ENCODE measurements around the gene SLC35B2. TPM values are rescaled to one million over a fixed set of nuclear protein-coding genes. Genes with fewer than 3 reads are reported as not detected.

SLC35B2 gene
- total RNA-seq, 1 donor from 2014 or later = 21.3 TPM

DNA sequence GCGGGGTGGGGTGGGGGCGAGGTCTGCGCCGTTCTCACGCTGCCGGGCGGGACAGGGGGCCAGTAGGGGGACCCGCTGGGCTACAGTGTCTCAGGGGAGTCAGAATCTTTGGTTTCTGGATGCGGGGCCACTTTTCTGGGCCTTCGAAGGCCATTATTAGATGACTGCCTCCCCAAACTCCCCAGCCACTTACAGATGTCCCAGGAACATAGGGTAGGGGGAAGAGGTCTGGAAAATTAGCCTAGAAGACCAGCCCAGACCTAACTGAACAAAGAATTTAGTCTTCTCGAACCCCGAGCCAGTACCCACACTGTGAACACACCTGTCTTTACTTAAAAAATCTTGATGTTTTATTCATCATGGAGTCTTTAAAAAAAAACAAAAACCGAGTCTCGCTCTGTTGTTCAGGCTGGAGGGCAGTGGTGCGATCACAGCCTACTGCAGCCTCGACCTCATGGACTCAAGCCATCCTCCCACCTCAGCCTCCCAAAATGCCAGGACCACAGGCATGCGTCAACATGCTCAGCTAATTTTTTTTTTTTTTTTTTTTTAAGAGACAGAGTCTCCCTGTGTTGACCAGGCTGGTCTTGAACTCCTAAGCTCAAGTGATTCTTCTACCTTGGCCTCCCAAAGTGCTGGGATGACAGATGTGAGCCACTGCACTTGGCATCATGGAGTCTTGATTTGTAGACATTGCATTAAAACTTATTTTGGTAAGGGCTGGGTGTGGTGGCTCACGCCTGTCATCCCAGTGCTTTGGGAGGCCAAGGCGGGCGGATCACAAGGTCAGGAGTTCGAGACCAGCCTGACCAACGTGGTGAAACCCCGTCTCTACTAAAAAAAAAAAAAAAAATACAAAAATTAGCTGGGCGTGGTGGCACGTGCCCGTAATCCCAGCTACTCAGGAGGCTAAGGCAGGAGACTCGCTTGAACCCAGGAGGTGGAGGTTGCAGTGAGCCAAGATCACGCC, 37.2 kb downstream of the SLC35B2 start:
- no peak for ATAC-seq
- intact Hi-C loops (cut with DNase I) = loop anchor here (10.0 kb wide), 1 partner anchor 445 kb away; the partner anchor contains the start of gene VEGFA

DNA sequence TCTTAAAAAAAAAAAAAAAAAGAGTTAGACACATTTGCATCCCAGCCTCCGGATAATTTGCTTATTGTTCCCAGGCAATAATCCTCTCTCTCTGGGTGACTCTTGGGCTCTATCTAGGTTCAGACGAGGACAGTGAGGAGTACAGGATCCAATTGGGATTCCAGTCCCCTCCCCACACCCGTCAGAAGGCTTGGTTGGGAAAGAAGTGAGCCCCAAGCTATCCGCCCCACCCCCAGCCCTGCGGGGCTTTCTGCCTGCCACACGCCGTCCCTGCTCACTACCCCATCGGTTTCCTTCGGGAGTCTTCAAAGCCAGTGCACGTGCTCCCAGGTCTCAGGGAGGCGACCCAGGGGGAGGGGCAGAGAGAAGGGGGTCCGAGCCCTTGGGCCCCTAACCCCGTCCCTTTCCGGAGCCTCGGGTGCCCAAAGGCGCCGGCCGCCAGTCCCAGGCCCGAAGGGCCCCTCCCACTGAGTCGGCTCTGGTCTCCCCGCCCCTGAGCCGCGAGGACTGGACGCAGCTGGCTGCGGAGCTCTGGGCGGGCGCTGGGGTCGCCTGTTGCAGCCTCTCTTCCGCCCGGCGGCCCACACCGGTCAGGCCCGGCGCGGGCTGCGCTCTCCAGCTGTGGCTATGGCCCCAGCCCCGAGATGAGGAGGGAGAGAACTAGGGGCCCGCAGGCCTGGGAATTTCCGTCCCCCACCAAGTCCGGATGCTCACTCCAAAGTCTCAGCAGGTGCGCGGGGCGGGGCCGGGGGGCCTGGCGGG, 38.1 kb downstream of the SLC35B2 start:
- intact Hi-C loops (cut with DNase I) = no loop called here
- ATAC-seq = peak; percentile 75
- DNase-seq (ENCODE audit: missing footprints) = peak; percentile 93

More for the DNA sequence above, 37.2 kb downstream of the SLC35B2 start:
- no peak for DNase-seq (ENCODE audit: missing footprints)

DNA sequence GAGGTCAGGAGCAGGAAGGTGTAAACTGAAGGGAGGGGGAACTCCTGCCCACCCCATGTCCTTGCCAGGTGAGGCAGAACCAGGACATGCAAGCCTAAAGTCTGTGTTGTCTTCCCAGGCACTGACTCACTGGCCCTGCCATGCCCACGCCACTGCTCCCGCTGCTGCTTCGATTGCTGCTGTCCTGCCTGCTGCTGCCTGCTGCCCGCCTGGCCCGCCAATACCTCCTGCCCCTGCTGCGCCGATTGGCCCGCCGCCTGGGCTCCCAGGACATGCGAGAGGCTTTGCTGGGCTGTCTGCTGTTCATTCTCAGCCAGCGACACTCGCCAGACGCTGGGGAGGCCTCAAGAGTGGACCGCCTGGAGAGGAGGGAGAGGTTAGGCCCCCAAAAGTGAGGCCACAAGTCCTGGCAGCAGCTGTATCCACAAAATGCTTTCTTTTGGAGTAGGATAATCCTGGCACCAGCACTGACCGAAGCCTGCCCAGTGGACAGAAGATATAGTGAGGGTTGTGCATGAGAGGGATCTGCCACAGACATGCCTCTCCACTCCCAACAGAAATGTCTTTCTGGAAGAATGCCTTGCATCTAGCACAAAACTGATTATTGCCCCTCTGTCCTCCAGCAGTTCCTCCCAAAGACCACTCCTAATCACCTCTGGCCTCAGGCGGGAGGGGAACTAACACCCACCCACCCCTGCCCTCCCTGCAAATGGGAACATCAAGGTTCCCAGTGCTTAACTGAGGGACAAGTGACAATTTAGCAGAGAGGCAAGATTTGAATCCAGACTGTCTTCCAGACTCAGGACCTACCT, 39.8 kb downstream of the SLC35B2 start:
- DNase-seq (ENCODE audit: missing footprints) (peak; percentile 85), ATAC-seq (peak; percentile 17)
- intact Hi-C loops (cut with DNase I) = no loop called here

DNA sequence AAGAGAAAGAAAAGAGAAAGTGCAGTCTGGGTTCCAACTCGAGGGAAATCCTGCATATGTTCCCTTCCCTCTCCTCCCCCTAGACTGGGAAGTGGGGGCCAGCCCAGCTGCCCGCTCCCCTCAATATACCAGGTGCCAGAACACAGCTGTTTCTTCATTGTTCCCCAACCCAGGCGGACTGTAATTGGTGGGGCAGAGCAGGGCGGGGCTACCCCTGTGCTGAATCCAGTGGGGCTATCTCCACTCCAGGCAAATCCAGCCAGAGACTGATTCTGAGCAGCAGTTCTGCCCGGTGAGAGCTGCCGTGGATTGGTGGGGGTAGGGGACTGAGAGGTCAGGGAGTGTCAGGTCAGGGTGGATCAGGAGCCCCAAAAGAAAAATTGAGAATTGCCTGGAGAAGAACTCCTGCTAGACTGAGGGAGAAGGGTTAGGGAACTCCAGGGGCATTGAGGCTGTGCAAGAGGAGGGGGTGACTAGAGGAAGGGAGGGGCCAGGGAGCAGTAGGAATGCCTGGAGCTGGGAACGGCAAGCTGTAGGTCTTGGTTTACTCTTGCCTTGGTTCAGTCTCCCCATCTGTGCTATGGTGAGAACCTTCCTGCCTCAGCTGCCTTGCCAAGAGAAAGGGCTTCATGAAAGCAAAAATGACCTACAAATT, 40.5 kb downstream of the SLC35B2 start, which contains the start of gene MYMX:
Gene MYMX, plus strand, starts transcription at position 250 of the 655 bp plus-strand sequence. CDS start 546 bp downstream, outside the sequence.
- peak; percentile 3 for ATAC-seq
- intact Hi-C loops (cut with DNase I) = no loop called here
- peak; percentile 66 for DNase-seq (ENCODE audit: missing footprints)

DNA sequence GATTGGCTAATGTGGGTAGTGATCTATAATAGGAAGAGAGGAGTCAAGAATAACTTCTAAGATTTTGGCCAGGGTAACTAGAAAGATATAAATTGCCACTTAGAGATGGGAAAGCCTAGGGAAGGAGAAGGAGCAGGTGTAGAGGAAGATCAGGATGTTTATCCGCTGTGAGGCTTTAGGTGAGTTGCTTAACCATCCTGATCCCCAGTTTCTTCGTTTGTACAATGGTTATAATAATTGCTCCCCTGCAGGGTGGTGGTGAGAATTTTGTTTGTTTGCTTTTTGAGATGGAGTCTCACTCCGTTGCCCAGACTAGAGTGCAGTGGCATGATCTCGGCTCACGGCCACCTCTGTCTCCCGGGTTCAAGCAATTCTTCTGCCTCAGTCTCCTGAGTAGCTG, 43.0 kb downstream of the SLC35B2 start:
- intact Hi-C loops (cut with DNase I) = no loop called here
- ATAC-seq = no peak

GRCh38 chr6:44211284-44211683, 46.0 kb downstream of the SLC35B2 start:
- no peak for ATAC-seq
- intact Hi-C loops (cut with DNase I) = no loop called here
- no peak for DNase-seq (ENCODE audit: missing footprints)

More for the DNA sequence above, 43.0 kb downstream of the SLC35B2 start:
- no peak for DNase-seq (ENCODE audit: missing footprints)

DNA sequence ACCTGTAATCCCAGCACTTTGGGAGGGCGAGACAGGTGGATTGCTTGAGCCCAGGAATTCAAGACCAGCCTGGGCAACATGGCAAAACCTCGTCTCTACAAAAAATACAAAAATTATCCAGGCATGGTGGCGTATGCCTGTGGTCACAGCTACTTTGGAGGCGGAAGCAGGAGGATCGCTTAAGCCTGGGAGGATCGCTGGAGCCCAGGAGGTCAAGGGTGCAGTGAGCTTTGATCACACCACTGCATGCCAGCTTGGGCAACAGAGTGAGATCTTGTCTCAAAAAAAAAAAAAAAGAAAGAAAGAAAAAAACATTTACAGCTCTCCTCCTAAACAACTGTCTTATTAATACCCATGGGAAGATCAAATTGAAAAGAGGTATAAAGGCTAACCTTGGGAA, 49.4 kb downstream of the SLC35B2 start:
- DNase-seq (ENCODE audit: missing footprints) (no peak), ATAC-seq (no peak)
- intact Hi-C loops (cut with DNase I) = no loop called here

Other genes starting within 250 kb of the SLC35B2 start
- gene MRPL14, start 130.1 kb downstream of the SLC35B2 start, total RNA-seq = 41.7 TPM
- gene TMEM63B, start 130.0 kb downstream of the SLC35B2 start, total RNA-seq = 44.5 TPM
- gene CAPN11, start 98.7 kb downstream of the SLC35B2 start, total RNA-seq = 0.27 TPM
- not detected for gene MYMX, start 40.6 kb downstream of the SLC35B2 start, total RNA-seq
- 170 TPM for gene SLC29A1, start 33.9 kb downstream of the SLC35B2 start, total RNA-seq
- 867 TPM for gene HSP90AB1, start 10.4 kb downstream of the SLC35B2 start, total RNA-seq
- gene NFKBIE, start 8.0 kb upstream of the SLC35B2 start, total RNA-seq = 2.4 TPM
- gene TMEM151B, start 12.9 kb upstream of the SLC35B2 start, total RNA-seq = not detected
- gene AARS2, start 55.8 kb upstream of the SLC35B2 start, total RNA-seq = 10.6 TPM
- not detected for gene SPATS1, start 85.1 kb upstream of the SLC35B2 start, total RNA-seq
- gene CDC5L, start 130.2 kb upstream of the SLC35B2 start, total RNA-seq = 18.6 TPM

Measured in Right ventricle myocardium inferior (tissue), 1 donor.